ENCODE results near the gene PACSIN1. TPM values are rescaled to one million over a fixed set of nuclear protein-coding genes. Genes with fewer than 3 reads are reported as not detected.

PACSIN1 gene
- total and polyA plus RNA-seq, 2 donors (not counting 3 experiments of a cell fraction or from before 2014, with no cell fraction given), result 0.03 TPM; not detected in 1

GRCh38 chr6:34473967-34474366 is 8.1 kb downstream of the PACSIN1 start:
- no peaks in the 10 kb centered on the region for H3K27me3 ChIP-seq (ENCODE audit: control insufficient read depth in 2 of 2, insufficient read depth in 2 of 2, low read length in 2 of 2)
- H3K4me2 ChIP-seq (ENCODE audit: insufficient read depth, low read length), result no peak overlapping the region
- H3K36me3 ChIP-seq (ENCODE audit: control insufficient read depth in 2 of 2, extremely low read depth in 1 of 2, insufficient read depth in 2 of 2, low read length in 2 of 2), result no peaks in the 10 kb centered on the region
- no peak overlapping the region for H2AFZ ChIP-seq (ENCODE audit: low read depth, low read length)
- H3K27ac ChIP-seq (ENCODE audit: insufficient read depth, low read depth, low read length), result no peak overlapping the region
- intact Hi-C loops (cut with micrococcal nuclease) (no loop called here), dilution Hi-C loops (cut with MboI; ENCODE audit: extremely low pct_ligation_motif_present, low sequenced_read_pairs) (no loop called here)
- ChIA-PET CTCF (no interaction called here), POLR2A (no interaction called here)
- no peaks in the 10 kb centered on the region for H3K9me1 ChIP-seq (replicated peaks; ENCODE audit: control insufficient read depth, extremely low read depth, insufficient read depth, low read length)
- DNase-seq (ENCODE audit: low read depth, low spot score) (no peak), FAIRE-seq (no peak)
- no peak overlapping the region for H3K9ac ChIP-seq (replicated peaks; ENCODE audit: extremely low read depth, insufficient read depth, low read length)
- no peak overlapping the region for H3K4me3 ChIP-seq (replicated peaks in 1 of 3; ENCODE audit: insufficient read depth in 1 of 3, low read depth in 1 of 3, low read length in 3 of 3)
- H4K20me1 ChIP-seq (replicated peaks; ENCODE audit: control insufficient read depth, extremely low read depth, insufficient read depth, low read length), result no peaks in the 10 kb centered on the region
- H3K4me1 ChIP-seq (ENCODE audit: control insufficient read depth, extremely low read depth, insufficient read depth, low read length), result no peaks in the 10 kb centered on the region
- BruUV-seq (replicated peaks), result no TSS peak
- TF ChIP-seq POLR2A (IDR thresholded peaks at IDR 0.05; ENCODE audit: low read depth, low read length) (no peak), GATA2 (IDR thresholded peaks at IDR 0.05; ENCODE audit: insufficient read depth, insufficient read length, low read depth, low read length) (no peak), MAX (IDR thresholded peaks at IDR 0.05; ENCODE audit: insufficient read depth, insufficient read length) (no peak), EZH2 (IDR thresholded peaks at IDR 0.05; ENCODE audit: borderline replicate concordance, low read depth, low read length, severe bottlenecking) (no peak), POLR2AphosphoS5 (IDR thresholded peaks at IDR 0.05; ENCODE audit: insufficient read depth, low read depth, low read length) (no peak), MYC (IDR thresholded peaks at IDR 0.05; ENCODE audit: low read depth, low read length) (no peak), CTCF (IDR thresholded peaks at IDR 0.05; ENCODE audit: extremely low read depth in 1 of 2, insufficient read depth in 1 of 2, low read depth in 1 of 2, low read length in 2 of 2) (no peak), JUN (IDR thresholded peaks at IDR 0.05; ENCODE audit: borderline replicate concordance, insufficient read depth, insufficient read length, low read depth) (no peak)
- H3K79me2 ChIP-seq (ENCODE audit: control insufficient read depth, insufficient read depth, low read length), result no peaks in the 10 kb centered on the region
- H3K9me3 ChIP-seq (replicated peaks; ENCODE audit: control insufficient read depth, insufficient read depth, low read length), result no peaks in the 10 kb centered on the region

Measured in endothelial cell of umbilical vein (primary cell).